ENCODE data around the gene EIF2S2.
"Not testable (repeated sequence)": the region's sequence is repeated elsewhere in the genome, so short reads cannot be mapped to it uniquely, and the experiment has no call there.

DNA sequence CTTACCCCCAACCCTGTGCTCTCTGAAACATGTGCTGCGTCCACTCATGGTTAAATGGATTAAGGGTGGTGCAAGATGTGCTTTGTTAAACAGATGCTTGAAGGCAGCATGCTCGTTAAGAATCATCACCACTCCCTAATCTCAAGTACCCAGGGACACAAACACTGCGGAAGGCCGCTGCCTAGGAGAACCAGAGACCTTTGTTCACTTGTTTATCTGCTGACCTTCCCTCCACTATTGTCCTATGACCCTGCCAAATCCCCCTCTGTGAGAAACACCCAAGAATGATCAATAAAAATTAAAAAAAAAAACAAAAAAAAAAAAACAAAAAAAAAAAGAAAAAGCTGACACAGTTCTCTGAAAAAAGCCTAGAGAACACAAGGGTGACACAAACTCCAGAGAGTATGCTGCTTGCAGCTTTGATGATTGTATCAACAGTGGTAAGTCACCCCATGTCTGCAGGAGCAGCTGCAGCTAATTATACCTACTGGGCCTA, 21.4 kb upstream of the EIF2S2 start:
- TF ChIP-seq, protein P1, sequence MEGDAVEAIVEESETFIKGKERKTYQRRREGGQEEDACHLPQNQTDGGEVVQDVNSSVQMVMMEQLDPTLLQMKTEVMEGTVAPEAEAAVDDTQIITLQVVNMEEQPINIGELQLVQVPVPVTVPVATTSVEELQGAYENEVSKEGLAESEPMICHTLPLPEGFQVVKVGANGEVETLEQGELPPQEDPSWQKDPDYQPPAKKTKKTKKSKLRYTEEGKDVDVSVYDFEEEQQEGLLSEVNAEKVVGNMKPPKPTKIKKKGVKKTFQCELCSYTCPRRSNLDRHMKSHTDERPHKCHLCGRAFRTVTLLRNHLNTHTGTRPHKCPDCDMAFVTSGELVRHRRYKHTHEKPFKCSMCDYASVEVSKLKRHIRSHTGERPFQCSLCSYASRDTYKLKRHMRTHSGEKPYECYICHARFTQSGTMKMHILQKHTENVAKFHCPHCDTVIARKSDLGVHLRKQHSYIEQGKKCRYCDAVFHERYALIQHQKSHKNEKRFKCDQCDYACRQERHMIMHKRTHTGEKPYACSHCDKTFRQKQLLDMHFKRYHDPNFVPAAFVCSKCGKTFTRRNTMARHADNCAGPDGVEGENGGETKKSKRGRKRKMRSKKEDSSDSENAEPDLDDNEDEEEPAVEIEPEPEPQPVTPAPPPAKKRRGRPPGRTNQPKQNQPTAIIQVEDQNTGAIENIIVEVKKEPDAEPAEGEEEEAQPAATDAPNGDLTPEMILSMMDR (conservative IDR thresholded peaks at IDR 0.05; ENCODE audit: low read depth in 2 of 2) = not testable (repeated sequence)
- TF ChIP-seq EZH2 (IDR thresholded peaks at IDR 0.05; ENCODE audit: low read depth, unreplicated experiment); POLR2AphosphoS5 (IDR thresholded peaks at IDR 0.05; ENCODE audit: low read depth): not testable (repeated sequence)
- TF ChIP-seq, protein P2, sequence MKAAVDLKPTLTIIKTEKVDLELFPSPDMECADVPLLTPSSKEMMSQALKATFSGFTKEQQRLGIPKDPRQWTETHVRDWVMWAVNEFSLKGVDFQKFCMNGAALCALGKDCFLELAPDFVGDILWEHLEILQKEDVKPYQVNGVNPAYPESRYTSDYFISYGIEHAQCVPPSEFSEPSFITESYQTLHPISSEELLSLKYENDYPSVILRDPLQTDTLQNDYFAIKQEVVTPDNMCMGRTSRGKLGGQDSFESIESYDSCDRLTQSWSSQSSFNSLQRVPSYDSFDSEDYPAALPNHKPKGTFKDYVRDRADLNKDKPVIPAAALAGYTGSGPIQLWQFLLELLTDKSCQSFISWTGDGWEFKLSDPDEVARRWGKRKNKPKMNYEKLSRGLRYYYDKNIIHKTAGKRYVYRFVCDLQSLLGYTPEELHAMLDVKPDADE (IDR thresholded peaks at IDR 0.05) = not testable (repeated sequence)
